GM23338 (cell line): ENCODE results near the gene UNC5A. TPM values are rescaled to one million over a fixed set of nuclear protein-coding genes. Genes with fewer than 3 reads are reported as not detected.

Source experiments
- ATAC-seq: fragments of 200-7000 bp; cut with Tn5 transposase; 3 replicates; pipeline ENCODE4 v1.9.1; 2020
- DNase-seq: peaks from one replicate; pipeline ENCODE4 v3.0.0-alpha.2; 2015; ENCODE audit warnings: low spot score
- H2AFZ ChIP-seq: fragments of 200-600 bp; sonication (generic); 2 replicates; pipeline ENCODE4 v1.8.0; 2016; ENCODE audit warnings: antibody characterized with exemption, mild to moderate bottlenecking, moderate library complexity
- H3F3A ChIP-seq: fragments of 200-600 bp; sonication (generic); replicated peaks from 2 replicates; pipeline ENCODE4 v1.8.0; 2017; ENCODE audit warnings: antibody characterized with exemption, mixed run types, low read depth
- H3K27ac ChIP-seq: fragments of 200-600 bp; sonication (generic); 2 replicates; pipeline ENCODE4 v1.6.1; 2016; ENCODE audit warnings: low read depth
- H3K27me3 ChIP-seq: fragments of 200-600 bp; sonication (generic); 2 replicates; pipeline ENCODE4 v1.8.0; 2016; ENCODE audit warnings: mild to moderate bottlenecking, mixed run types, moderate library complexity; ENCODE audit not compliant: insufficient read depth
- H3K36me3 ChIP-seq: fragments of 200-600 bp; sonication (generic); 2 replicates; pipeline ENCODE4 v1.8.0; 2016; ENCODE audit warnings: mild to moderate bottlenecking; ENCODE audit not compliant: insufficient read depth
- H3K4me1 ChIP-seq: fragments of 200-600 bp; sonication (generic); 2 replicates; pipeline ENCODE4 v1.8.0; 2016; ENCODE audit warnings: mild to moderate bottlenecking, moderate library complexity; ENCODE audit not compliant: insufficient read depth
- H3K4me2 ChIP-seq: fragments of 200-600 bp; sonication (generic); 2 replicates; pipeline ENCODE4 v1.7.1; 2017; ENCODE audit warnings: mixed run types
- H3K4me3 ChIP-seq: fragments of 200-600 bp; sonication (generic); 2 replicates; pipeline ENCODE4 v1.6.1; 2016; ENCODE audit warnings: mixed run types
- H3K79me2 ChIP-seq: fragments of 200-600 bp; sonication (generic); replicated peaks from 2 replicates; pipeline ENCODE4 v1.8.0; 2017; ENCODE audit warnings: mild to moderate bottlenecking; ENCODE audit not compliant: insufficient read depth
- H3K9me2 ChIP-seq: fragments of 200-600 bp; sonication (generic); 2 replicates; pipeline ENCODE4 v1.8.0; 2017; ENCODE audit not compliant: insufficient read depth
- H4K20me1 ChIP-seq: fragments of 200-600 bp; sonication (generic); replicated peaks from 2 replicates; pipeline ENCODE4 v1.8.0; 2017; ENCODE audit warnings: mild to moderate bottlenecking; ENCODE audit not compliant: insufficient read depth
- H3K27ac Mint-ChIP-seq: 2 replicates; pipeline ENCODE4 v1.8.0; 2020; ENCODE audit warnings: inconsistent platforms, mild to moderate bottlenecking, moderate library complexity, mixed read lengths
- H3K27me3 Mint-ChIP-seq: 3 replicates; pipeline ENCODE4 v1.8.0; 2022; ENCODE audit warnings: low read depth, mild to moderate bottlenecking, moderate library complexity, mixed read lengths, inconsistent platforms; ENCODE audit not compliant: insufficient read depth, poor library complexity
- H3K36me3 Mint-ChIP-seq: 3 replicates; pipeline ENCODE4 v1.8.0; 2021; ENCODE audit warnings: low read depth, mild to moderate bottlenecking, inconsistent platforms, moderate library complexity, mixed read lengths
- H3K4me1 Mint-ChIP-seq: 3 replicates; pipeline ENCODE4 v1.8.0; 2020; ENCODE audit warnings: mild to moderate bottlenecking, inconsistent platforms, mixed read lengths
- H3K4me3 Mint-ChIP-seq: 3 replicates; pipeline ENCODE4 v1.8.0; 2021; ENCODE audit warnings: moderate library complexity, mild to moderate bottlenecking, inconsistent platforms, mixed read lengths
- H3K9me3 Mint-ChIP-seq: 3 replicates; pipeline ENCODE4 v1.8.0; 2020; ENCODE audit warnings: moderate library complexity, mild to moderate bottlenecking, inconsistent platforms, mixed read lengths
- CREB1 ChIP-seq: fragments of 250-450 bp; sonication (Bioruptor Pico); IDR thresholded peaks from 2 replicates; pipeline ENCODE4 v1.5.0; 2020; ENCODE audit warnings: low read depth, mild to moderate bottlenecking, moderate library complexity
- CTCF ChIP-seq, 2 experiments: fragments of 200-600 bp in 1 of 2; sonication (generic) in 1 of 2; conservative IDR thresholded peaks; 2 replicates each; pipeline versions ENCODE4 v1.5.1 to v1.6.1; 2016 to 2017; ENCODE audit warnings: antibody characterized with exemption in 2 of 2, low read depth in 2 of 2, mild to moderate bottlenecking in 2 of 2, moderate library complexity in 1 of 2
- ETS1 ChIP-seq: IDR thresholded peaks from 2 replicates; pipeline ENCODE4 v1.6.1; 2016; ENCODE audit warnings: antibody characterized with exemption
- EZH2 ChIP-seq: fragments of 200-600 bp; sonication (generic); IDR thresholded peaks from one replicate; pipeline ENCODE4 v1.8.0; 2017; ENCODE audit warnings: antibody characterized with exemption, mild to moderate bottlenecking, low read depth; ENCODE audit not compliant: unreplicated experiment
- EZH2phosphoT487 ChIP-seq: fragments of 200-600 bp; sonication (generic); IDR thresholded peaks from one replicate; pipeline ENCODE4 v1.8.1; 2018; ENCODE audit warnings: antibody characterized with exemption; ENCODE audit not compliant: unreplicated experiment
- JUNB ChIP-seq: IDR thresholded peaks from one replicate; pipeline ENCODE4 v1.6.1; 2016; ENCODE audit warnings: antibody characterized with exemption; ENCODE audit not compliant: unreplicated experiment
- NANOG ChIP-seq: IDR thresholded peaks from 2 replicates; pipeline ENCODE4 v1.6.1; 2016; ENCODE audit warnings: antibody characterized with exemption, borderline replicate concordance
- POLR2AphosphoS5 ChIP-seq: IDR thresholded peaks from 2 replicates; pipeline ENCODE4 v1.6.1; 2016; ENCODE audit warnings: antibody characterized with exemption, low read depth
- STAT1 ChIP-seq: IDR thresholded peaks from one replicate; pipeline ENCODE4 v1.6.1; 2016; ENCODE audit warnings: antibody characterized with exemption; ENCODE audit not compliant: unreplicated experiment
- ZNF114 ChIP-seq: fragments of 250-450 bp; sonication (Bioruptor Pico); IDR thresholded peaks from 2 replicates; pipeline ENCODE4 v1.5.0; 2020; ENCODE audit warnings: mild to moderate bottlenecking, moderate library complexity
- ZNF331 ChIP-seq: fragments of 250-450 bp; sonication (Bioruptor Pico); IDR thresholded peaks from 2 replicates; pipeline ENCODE4 v1.5.0; 2020; ENCODE audit warnings: low read depth, mild to moderate bottlenecking, moderate library complexity
- ZNF462 ChIP-seq: fragments of 250-450 bp; sonication (Bioruptor Pico); IDR thresholded peaks from 2 replicates; pipeline ENCODE4 v1.5.0; 2020; ENCODE audit warnings: mild to moderate bottlenecking, moderate library complexity
- polyA plus RNA-seq: library from polyadenylated mRNA; unstranded; fragments of >200 nt; fragmentation: Nextera tagmentation; extraction: Ambion mirVana; gene quantifications from 2 replicates; pipeline ENCODE4 v1.2.1, GENCODE V29; 2016
- total RNA-seq: library from RNA; depleted of rRNA; stranded (reverse); fragments of >200 nt; shearing (Covaris generic); gene quantifications from 2 replicates; pipeline ENCODE4 v1.2.3, GENCODE V29; 2014

UNC5A gene
- total and polyA plus RNA-seq, 2 experiments from 2014 or later, result 0.92 to 3.9 TPM

GRCh38 chr5:176844706-176845391 is 34.5 kb downstream of the UNC5A start:
- peaks cover 10% of the 10 kb centered on the region for H3K27me3 Mint-ChIP-seq
- no peak overlapping the region; the same call in 1 of the 2 replicates for H3K27ac Mint-ChIP-seq
- Histone ChIP-seq H3K27ac (no peak overlapping the region), H3K4me3 (no peak overlapping the region), H3K4me1 (peaks cover 3% of the 10 kb centered on the region; the same call in 1 of the 2 replicates), H3K9me2 (no peaks in the 10 kb centered on the region), H2AFZ (no peak overlapping the region), H3F3A (no peaks in the 10 kb centered on the region), H3K27me3 (no peaks in the 10 kb centered on the region), H3K36me3 (no peaks in the 10 kb centered on the region), H3K4me2 (no peak overlapping the region), H4K20me1 (no peaks in the 10 kb centered on the region; the same call in 1 of the 2 replicates), H3K79me2 (no peaks in the 10 kb centered on the region)
- H3K36me3 Mint-ChIP-seq, result no peaks in the 10 kb centered on the region
- no peak for ATAC-seq
- no peak for DNase-seq
- H3K9me3 Mint-ChIP-seq, result no peaks in the 10 kb centered on the region; the same call in 1 of the 3 replicates
- no peak for TF ChIP-seq EZH2phosphoT487
- no peak for TF ChIP-seq ZNF114
- TF ChIP-seq ETS1, result no peak
- TF ChIP-seq CREB1, result no peak
- no peak for TF ChIP-seq POLR2AphosphoS5
- no peak for TF ChIP-seq JUNB
- TF ChIP-seq ZNF462 (CRISPR knock-in tag), result no peak
- TF ChIP-seq NANOG, result no peak
- no peak for TF ChIP-seq STAT1
- no peak for TF ChIP-seq EZH2
- no peak for TF ChIP-seq CTCF (conservative IDR thresholded peaks at IDR 0.05; ENCODE audit: low read depth in 2 of 2)
- no peak for TF ChIP-seq ZNF331 (CRISPR knock-in tag)
- H3K4me1 Mint-ChIP-seq, result peaks cover 13% of the 10 kb centered on the region
- no peak overlapping the region for H3K4me3 Mint-ChIP-seq
